HepG2 (cell line): Measurements from ENCODE around the gene PTBP2. TPM values are rescaled to one million over a fixed set of nuclear protein-coding genes. Genes with fewer than 3 reads are reported as not detected.

ENCODE experiments used
- ATAC-seq: fragments of 200-7000 bp; cut with Tn5 transposase; 3 replicates; pipeline ENCODE4 v1.9.1; 2020; ENCODE audit warnings: mild to moderate bottlenecking, moderate library complexity
- BruUV-seq: library from RNA; stranded (reverse); fragments of 400-500 nt; replicated peaks from 2 replicates; lab custom pipeline; 2021; lab: Mats Ljungman, UMichigan
- CTCF ChIA-PET: fragments of 300-600 bp; formaldehyde crosslinking; extraction: SDS; loops from one replicate; lab custom pipeline; 2021; ENCODE audit warnings: low total read pairs, inconsistent platforms, low intra/inter-chr PET ratio; lab: Yijun Ruan, JAX
- POLR2A ChIA-PET: fragments of 350-600 bp; sonication (Branson Sonifier 250); formaldehyde crosslinking; loops from one replicate; lab custom pipeline; 2020; ENCODE audit warnings: antibody characterized with exemption, inconsistent platforms; lab: Yijun Ruan, JAX
- DNase-seq: peaks from one replicate; pipeline ENCODE4 v3.0.0-alpha.2; 2015; ENCODE audit warnings: low spot score
- FAIRE-seq: peaks from 3 replicates; lab custom pipeline; 2011; peaks lifted over from hg19 to GRCh38; lab: Jason Lieb, UNC
- H2AFZ ChIP-seq: one replicate; pipeline ENCODE4 v1.6.1; 2011; ENCODE audit warnings: low read length, inconsistent platforms
- H3K27ac ChIP-seq: fragments of 300-600 bp; 3 replicates; pipeline ENCODE4 v1.8.0; 2011; ENCODE audit warnings: mixed run types, mild to moderate bottlenecking, mixed read lengths, low read length, inconsistent platforms; ENCODE audit not compliant: insufficient read depth; ENCODE audit errors: extremely low read length
- H3K27me3 ChIP-seq, 2 experiments: fragments of 200-600 bp in 1 of 2; 2 replicates in 1 of 2; 3 replicates in 1 of 2; pipeline versions ENCODE4 v1.6.0 to v1.8.0; 2011; ENCODE audit warnings: low read length in 2 of 2, mild to moderate bottlenecking in 2 of 2, moderate library complexity in 2 of 2, inconsistent platforms in 1 of 2; ENCODE audit not compliant: insufficient read depth in 2 of 2, control insufficient read depth in 1 of 2
- H3K36me3 ChIP-seq, 2 experiments: fragments of 200-600 bp in 1 of 2; replicated peaks in 1 of 2; 2 replicates in 1 of 2; 3 replicates in 1 of 2; pipeline versions ENCODE4 v1.5.1 to v1.8.0; 2011; ENCODE audit warnings: low read length in 2 of 2, inconsistent platforms in 1 of 2; ENCODE audit not compliant: insufficient read depth in 2 of 2, control insufficient read depth in 1 of 2
- H3K4me1 ChIP-seq: 2 replicates; pipeline ENCODE4 v1.5.1; 2012; ENCODE audit warnings: low read length, inconsistent platforms; ENCODE audit not compliant: insufficient read depth
- H3K4me2 ChIP-seq: 2 replicates; pipeline ENCODE4 v1.6.0; 2011; ENCODE audit warnings: low read depth, low read length, inconsistent platforms
- H3K4me3 ChIP-seq, 3 experiments: fragments of 200-600 bp in 1 of 3; sonication (generic), shearing (Covaris generic) in 1 of 3; replicated peaks in 1 of 3; 2 replicates each; pipeline ENCODE4 v1.5.1; 2011 to 2016; ENCODE audit warnings: low read length in 3 of 3, inconsistent platforms in 2 of 3, low read depth in 2 of 3, mild to moderate bottlenecking in 2 of 3, control low read depth in 1 of 3, mixed read lengths in 1 of 3; ENCODE audit not compliant: insufficient read depth in 1 of 3
- H3K79me2 ChIP-seq: one replicate; pipeline ENCODE4 v1.6.1; 2011; ENCODE audit warnings: low read length, inconsistent platforms; ENCODE audit not compliant: insufficient read depth
- H3K9ac ChIP-seq: 2 replicates; pipeline ENCODE4 v1.6.0; 2011; ENCODE audit warnings: mild to moderate bottlenecking, low read depth, low read length, inconsistent platforms; ENCODE audit not compliant: insufficient read depth
- H3K9me3 ChIP-seq: 2 replicates; pipeline ENCODE4 v1.5.1; 2012; ENCODE audit warnings: mild to moderate bottlenecking, low read length
- H4K20me1 ChIP-seq: 2 replicates; pipeline ENCODE4 v1.6.0; 2011; ENCODE audit warnings: inconsistent platforms, mild to moderate bottlenecking, low read length, moderate library complexity; ENCODE audit not compliant: insufficient read depth
- AHDC1 ChIP-seq: sonication (generic); formaldehyde crosslinking; IDR thresholded peaks from 2 replicates; pipeline ENCODE4 v1.5.1; 2020; ENCODE audit warnings: mild to moderate bottlenecking, missing genetic modification reagents, borderline replicate concordance
- FOXC1 ChIP-seq: sonication (generic); formaldehyde crosslinking; IDR thresholded peaks from 2 replicates; pipeline ENCODE4 v1.8.0; 2022; ENCODE audit warnings: mild to moderate bottlenecking, missing genetic modification reagents, borderline replicate concordance
- IKZF5 ChIP-seq: IDR thresholded peaks from 2 replicates; pipeline ENCODE4 v1.6.1; 2018; ENCODE audit warnings: missing genetic modification reagents, mild to moderate bottlenecking, missing compliant biosample characterization
- KMT2B ChIP-seq: IDR thresholded peaks from 2 replicates; pipeline ENCODE4 v1.6.1; 2016; ENCODE audit warnings: missing genetic modification reagents, missing compliant biosample characterization
- MTA3 ChIP-seq: sonication (generic); formaldehyde crosslinking; IDR thresholded peaks from 2 replicates; pipeline ENCODE4 v1.4.0; 2020; ENCODE audit warnings: missing genetic modification reagents
- NR1H2 ChIP-seq: sonication (generic); formaldehyde crosslinking; IDR thresholded peaks from 2 replicates; pipeline ENCODE4 v1.8.1; 2022; ENCODE audit warnings: low read depth, missing genetic modification reagents, borderline replicate concordance
- ZMAT5 ChIP-seq: sonication (generic); formaldehyde crosslinking; IDR thresholded peaks from 2 replicates; pipeline ENCODE4 v1.5.0; 2020; ENCODE audit warnings: mild to moderate bottlenecking, low read depth, missing genetic modification reagents, borderline replicate concordance
- WGBS: methylation state at CpG from one replicate; pipeline ENCODE4 v1.1.6; 2017; ENCODE audit warnings: low lambda C conversion rate; 5-methylcytosine and 5-hydroxymethylcytosine counted together
- in situ Hi-C: cut with HindIII; loops from 2 replicates; pipeline ENCODE4 v1.10.0; 2017; ENCODE audit warnings: low pct_unique_long_range_greater_than_20kb; ENCODE audit not compliant: extremely low pct_ligation_motif_present
- intact Hi-C: fragments of 100-400 bp; cut with micrococcal nuclease; formaldehyde crosslinking; loops from one replicate; pipeline ENCODE4 v1.10.0; 2022; ENCODE audit not compliant: unreplicated experiment
- polyA plus RNA-seq, 8 experiments: library from polyadenylated mRNA; depleted of rRNA in 3 of 8; stranded (reverse) in 7 of 8; unstranded in 1 of 8; fragments of >200 nt; fragmentation: Illumina TruSeq in 4 of 8; extraction: Trizol in 4 of 8; gene quantifications; 2 replicates each; pipeline versions ENCODE4 v1.2.1 to v1.2.3, GENCODE V29; 2011 to 2016; ENCODE audit warnings: low read depth in 4 of 8, missing spikeins in 1 of 8, mixed read lengths in 1 of 8; ENCODE audit not compliant: insufficient read depth in 1 of 8
- total RNA-seq, 5 experiments: library from RNA; depleted of rRNA; stranded (reverse); fragments of >200 nt; fragmentation: Illumina TruSeq; extraction: Trizol; gene quantifications; 2 replicates each; pipeline ENCODE4 v1.2.3, GENCODE V29; 2016; ENCODE audit warnings: low read depth in 1 of 5

Gene PTBP2
- total and polyA plus RNA-seq, 2 of the 13 experiments (the other 11 are each of a cell fraction or from before 2014, with no cell fraction given), result 10.5 to 14.1 TPM

- POLR2A ChIA-PET, result no interaction called here
- WGBS, result 94% methylated on average over 3 of the region's 3 CpGs
- intact Hi-C loops, result no loop called here
Measured at GRCh38 chr1:96748078-96748477, 26.5 kb downstream of the PTBP2 start.

More at GRCh38 chr1:96748078-96748477, 26.5 kb downstream of the PTBP2 start:
- Histone ChIP-seq H3K27me3 (no peaks in the 10 kb centered on the region), H2AFZ (no peak overlapping the region), H4K20me1 (peaks cover 17% of the 10 kb centered on the region)
- BruUV-seq, result no TSS peak
- no peak for DNase-seq
- no peak for FAIRE-seq
- TF ChIP-seq MTA3, result no peak
- TF ChIP-seq AHDC1 (CRISPR knock-in tag), result no peak
- no peak for TF ChIP-seq KMT2B (CRISPR knock-in tag)
- no peak for TF ChIP-seq NR1H2 (CRISPR knock-in tag)
- TF ChIP-seq ZMAT5 (CRISPR knock-in tag), result no peak
- no peak for TF ChIP-seq IKZF5 (CRISPR knock-in tag)
- TF ChIP-seq FOXC1 (CRISPR knock-in tag), result no peak
- TF ChIP-seq, all 625 proteins: peak for 0
- H3K4me2 ChIP-seq, result no peak overlapping the region
- no peak overlapping the region for H3K4me3 ChIP-seq
- H3K9me3 ChIP-seq, result no peaks in the 10 kb centered on the region
- peaks cover 6 to 23% of the 10 kb centered on the region in 2 experiments for H3K36me3 ChIP-seq
- CTCF ChIA-PET, result no interaction called here
- H3K4me1 ChIP-seq, result peaks cover 16% of the 10 kb centered on the region
- no peak overlapping the region for H3K27ac ChIP-seq
- no peak overlapping the region for H3K9ac ChIP-seq
- H3K79me2 ChIP-seq, result peaks cover 77% of the 10 kb centered on the region
- in situ Hi-C loops, result no loop called here
- no peak for ATAC-seq
